NCI-H460 (cell line): Measurements from ENCODE around the gene STAG1. TPM values are rescaled to one million over a fixed set of nuclear protein-coding genes. Genes with fewer than 3 reads are reported as not detected.
"Not testable (repeated sequence)": the region's sequence is repeated elsewhere in the genome, so short reads cannot be mapped to it uniquely, and the experiment has no call there.

Source experiments
- DNase-seq: peaks from one replicate; pipeline ENCODE4 v3.0.0-alpha.2; 2016; ENCODE audit warnings: low read depth; ENCODE audit errors: extremely low read depth
- polyA plus RNA-seq: library from polyadenylated mRNA; depleted of rRNA; stranded (reverse); fragments of >200 nt; gene quantifications from 2 replicates; pipeline ENCODE4 v1.2.3, GENCODE V29; 2014; cell fraction: nucleus; rRNA removed
- total RNA-seq: library from RNA; depleted of rRNA; stranded (reverse); fragments of >200 nt; shearing (Covaris generic); gene quantifications from 2 replicates; pipeline ENCODE4 v1.2.3, GENCODE V29; 2014; rRNA removed

The STAG1 gene
- total RNA-seq = 22.4 and 27.3 TPM in 2 replicates
- polyA plus RNA-seq = 8.9 and 12.8 TPM in 2 replicates

- no peak for DNase-seq
Measured at GRCh38 chr3:136752172-136752421, at the start of gene STAG1. Gene STAG1, minus strand, starts transcription at chr3:136752378. Its CDS starts 121,480 bp downstream, at chr3:136630898.

GRCh38 chr3:136801146-136801545 lies 49.0 kb upstream of the STAG1 start:
- not testable (repeated sequence) for DNase-seq

GRCh38 chr3:136792556-136793330 lies 40.6 kb upstream of the STAG1 start:
- DNase-seq = no peak

GRCh38 chr3:136790786-136791185 lies 38.6 kb upstream of the STAG1 start:
- no peak for DNase-seq

GRCh38 chr3:136789976-136790375 lies 37.8 kb upstream of the STAG1 start:
- DNase-seq = no peak

GRCh38 chr3:136788154-136788553 lies 36.0 kb upstream of the STAG1 start:
- no peak for DNase-seq

GRCh38 chr3:136787349-136787748 lies 35.2 kb upstream of the STAG1 start:
- peak; percentile 16 for DNase-seq

- no peak for DNase-seq
Measured at GRCh38 chr3:136783708-136784191, 31.6 kb upstream of the STAG1 start.

GRCh38 chr3:136780741-136781140 lies 28.6 kb upstream of the STAG1 start:
- DNase-seq = no peak

- peak; percentile 22 for DNase-seq
Measured at GRCh38 chr3:136778865-136779264, 26.7 kb upstream of the STAG1 start.

GRCh38 chr3:136772709-136773108 lies 20.5 kb upstream of the STAG1 start:
- no peak for DNase-seq

- not testable (repeated sequence) for DNase-seq
Measured at GRCh38 chr3:136758160-136759102, 6.3 kb upstream of the STAG1 start.

GRCh38 chr3:136755192-136755591 lies 3.0 kb upstream of the STAG1 start:
- no peak for DNase-seq

GRCh38 chr3:136753326-136753939 lies 1.3 kb upstream of the STAG1 start:
- DNase-seq = no peak

- DNase-seq = peak; percentile 93
Measured at GRCh38 chr3:136752422-136753325, 496 bp upstream of the STAG1 start.

GRCh38 chr3:136751316-136752171 lies 634 bp downstream of the STAG1 start:
- DNase-seq = peak; percentile 55

GRCh38 chr3:136750897-136751315 lies 1.3 kb downstream of the STAG1 start:
- DNase-seq = no peak

- no peak for DNase-seq
Measured at GRCh38 chr3:136750209-136750896, 1.8 kb downstream of the STAG1 start.
